LNCAP (cell line): ENCODE measurements around the gene PPP1R12C.

Experiments
- TF ChIP-seq, protein P1 (sequence below): fragments of 450-650 bp; IDR thresholded peaks from 2 replicates; pipeline ENCODE4 v1.5.1; 2017; ENCODE audit warnings: mild to moderate bottlenecking

Gene PPP1R12C

DNA sequence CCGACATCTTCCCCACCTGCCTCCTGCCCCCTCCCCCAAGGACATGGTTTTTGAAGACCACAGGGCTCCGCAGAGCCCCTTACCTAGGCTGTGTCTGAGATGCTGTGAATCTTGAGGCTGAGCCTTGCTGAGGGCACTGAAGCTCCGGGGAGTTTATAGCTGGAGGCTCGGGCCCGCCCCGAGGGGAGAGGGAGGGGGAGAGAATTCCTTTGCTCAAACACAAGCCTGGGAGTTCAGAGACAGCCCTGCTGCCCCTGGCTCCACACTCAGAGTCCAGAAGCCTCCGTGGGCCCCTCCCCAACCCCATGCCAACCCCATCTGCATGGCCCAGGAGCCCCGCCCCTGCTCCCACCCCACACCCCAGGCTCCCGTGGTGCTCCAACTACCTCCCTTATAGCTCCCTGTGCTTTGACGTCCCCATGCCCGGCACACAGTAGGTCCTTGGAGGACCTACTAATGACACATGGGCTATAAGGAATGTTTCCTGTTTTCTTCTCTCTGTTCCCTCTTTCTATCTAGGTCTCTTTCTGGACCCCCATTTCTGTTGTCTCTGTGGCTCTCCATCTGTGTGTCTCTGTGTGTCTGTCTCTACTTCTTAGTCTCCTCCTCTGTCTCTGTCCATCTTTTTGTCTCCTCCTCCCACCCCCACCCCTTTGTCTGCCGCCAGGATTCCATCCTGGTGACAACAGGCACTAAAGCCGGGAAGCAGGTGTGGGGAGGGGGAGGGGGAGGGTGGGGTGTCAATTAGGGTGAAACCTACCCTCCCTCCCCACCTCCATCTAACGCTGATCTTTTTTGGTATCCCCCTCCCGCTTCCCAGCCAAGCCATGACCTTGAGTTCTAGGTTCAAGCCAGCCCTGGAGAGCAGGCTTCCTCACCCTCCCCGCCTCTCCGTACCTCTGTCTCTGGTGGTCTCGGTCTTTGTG is 31.9 kb upstream of the PPP1R12C start, which contains the start of gene TNNT1:
Gene TNNT1, minus strand, starts transcription at position 129 of the 926 bp plus-strand sequence. CDS start 2,049 bp downstream, outside the sequence.
- TF ChIP-seq, protein P1, sequence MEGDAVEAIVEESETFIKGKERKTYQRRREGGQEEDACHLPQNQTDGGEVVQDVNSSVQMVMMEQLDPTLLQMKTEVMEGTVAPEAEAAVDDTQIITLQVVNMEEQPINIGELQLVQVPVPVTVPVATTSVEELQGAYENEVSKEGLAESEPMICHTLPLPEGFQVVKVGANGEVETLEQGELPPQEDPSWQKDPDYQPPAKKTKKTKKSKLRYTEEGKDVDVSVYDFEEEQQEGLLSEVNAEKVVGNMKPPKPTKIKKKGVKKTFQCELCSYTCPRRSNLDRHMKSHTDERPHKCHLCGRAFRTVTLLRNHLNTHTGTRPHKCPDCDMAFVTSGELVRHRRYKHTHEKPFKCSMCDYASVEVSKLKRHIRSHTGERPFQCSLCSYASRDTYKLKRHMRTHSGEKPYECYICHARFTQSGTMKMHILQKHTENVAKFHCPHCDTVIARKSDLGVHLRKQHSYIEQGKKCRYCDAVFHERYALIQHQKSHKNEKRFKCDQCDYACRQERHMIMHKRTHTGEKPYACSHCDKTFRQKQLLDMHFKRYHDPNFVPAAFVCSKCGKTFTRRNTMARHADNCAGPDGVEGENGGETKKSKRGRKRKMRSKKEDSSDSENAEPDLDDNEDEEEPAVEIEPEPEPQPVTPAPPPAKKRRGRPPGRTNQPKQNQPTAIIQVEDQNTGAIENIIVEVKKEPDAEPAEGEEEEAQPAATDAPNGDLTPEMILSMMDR: no peak

DNA sequence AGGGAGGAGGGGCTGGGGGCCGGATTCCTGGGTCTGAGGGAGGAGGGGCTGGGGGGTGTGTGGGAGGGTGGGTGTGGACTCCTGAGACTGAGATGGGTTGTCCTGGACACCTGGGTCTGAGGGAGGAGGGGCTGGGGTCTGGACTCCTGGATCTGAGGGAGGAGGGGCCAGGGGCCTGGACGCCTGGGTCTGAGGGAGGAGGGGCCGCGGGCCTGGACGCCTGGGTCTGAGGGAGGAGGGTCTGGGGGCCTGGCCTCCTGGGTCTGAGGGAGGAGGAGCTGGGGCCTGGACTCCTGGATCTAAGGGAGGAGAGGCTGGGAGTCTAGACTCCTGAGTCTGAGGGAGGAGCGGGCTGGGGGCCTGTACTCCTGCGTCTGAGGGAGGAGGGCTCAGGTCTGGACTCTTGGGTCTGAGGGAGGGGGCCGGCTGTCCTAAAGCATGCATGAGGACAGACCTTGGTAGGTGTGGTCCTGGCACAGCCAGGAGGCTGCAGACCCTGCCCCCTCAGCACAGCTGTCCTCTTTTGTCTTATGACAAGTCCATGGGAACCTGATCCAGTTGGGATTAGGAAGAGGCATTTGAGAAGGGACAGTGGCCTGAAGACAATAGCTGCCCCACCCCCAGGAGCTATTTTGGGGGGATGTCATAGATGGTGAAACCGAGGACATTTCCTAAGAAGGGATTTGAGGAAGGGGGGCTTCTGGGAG is 30.3 kb upstream of the PPP1R12C start:
- TF ChIP-seq, protein P1: no peak

DNA sequence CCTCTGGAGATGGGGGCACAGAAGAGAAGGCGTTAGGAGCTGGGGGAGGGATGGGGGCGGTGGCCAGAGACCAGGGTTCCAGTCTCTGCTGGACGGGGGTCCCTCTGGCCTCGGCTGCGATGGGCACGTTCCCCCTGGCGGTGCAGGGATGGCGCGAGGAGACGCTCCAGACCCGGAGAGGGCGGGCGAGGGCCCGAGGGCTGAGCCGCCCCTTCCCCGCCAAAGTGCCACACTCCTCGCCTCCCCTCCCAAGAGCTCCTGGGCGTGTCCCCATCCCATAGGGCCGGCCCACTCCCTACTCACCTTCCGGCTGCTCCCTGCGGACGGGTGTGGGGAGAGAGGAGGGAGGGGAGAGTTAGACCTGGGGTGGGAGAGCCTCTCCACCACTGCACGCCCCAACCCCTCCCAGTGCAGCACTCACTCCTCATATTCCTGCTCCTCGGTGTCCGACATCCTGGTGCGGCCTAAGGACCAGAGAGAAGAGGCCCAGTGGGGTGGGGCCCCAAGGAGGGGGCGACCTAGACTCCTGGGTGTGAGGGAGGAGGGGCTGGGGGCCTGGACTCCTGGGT is 29.4 kb upstream of the PPP1R12C start:
- TF ChIP-seq, protein P1: no peak

DNA sequence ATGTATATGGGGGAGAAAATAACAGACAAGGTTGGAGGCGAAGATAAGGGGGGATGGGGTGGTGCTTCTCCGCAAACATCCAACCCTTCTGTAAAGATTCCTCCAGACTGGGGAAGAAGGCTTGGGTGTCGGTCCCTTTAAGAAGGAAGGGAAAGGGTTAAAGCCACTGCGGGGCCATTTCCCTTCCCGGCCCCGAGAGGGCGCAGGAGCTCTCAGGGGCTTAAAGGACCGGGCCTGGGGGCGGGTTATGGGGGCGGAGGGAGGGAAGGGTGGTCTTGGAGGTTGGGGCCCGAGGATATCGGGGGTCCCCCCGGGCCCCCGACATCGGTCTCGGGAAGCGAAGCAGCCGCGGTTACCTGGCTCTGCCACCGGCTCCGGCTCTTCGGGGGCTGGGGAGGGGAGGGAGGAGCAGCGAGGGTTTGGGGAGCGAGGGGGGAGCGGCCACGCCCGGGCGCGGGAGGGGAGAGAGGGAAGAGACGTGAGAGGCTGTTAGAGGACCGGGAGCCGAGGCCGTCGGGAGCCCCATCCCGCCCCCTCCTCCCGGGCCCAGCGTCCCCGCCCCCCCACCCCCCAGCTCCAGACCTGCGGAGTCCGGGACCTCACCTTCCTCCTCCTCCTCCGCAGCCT is 28.8 kb upstream of the PPP1R12C start:
- TF ChIP-seq, protein P1: peak; percentile 41

DNA sequence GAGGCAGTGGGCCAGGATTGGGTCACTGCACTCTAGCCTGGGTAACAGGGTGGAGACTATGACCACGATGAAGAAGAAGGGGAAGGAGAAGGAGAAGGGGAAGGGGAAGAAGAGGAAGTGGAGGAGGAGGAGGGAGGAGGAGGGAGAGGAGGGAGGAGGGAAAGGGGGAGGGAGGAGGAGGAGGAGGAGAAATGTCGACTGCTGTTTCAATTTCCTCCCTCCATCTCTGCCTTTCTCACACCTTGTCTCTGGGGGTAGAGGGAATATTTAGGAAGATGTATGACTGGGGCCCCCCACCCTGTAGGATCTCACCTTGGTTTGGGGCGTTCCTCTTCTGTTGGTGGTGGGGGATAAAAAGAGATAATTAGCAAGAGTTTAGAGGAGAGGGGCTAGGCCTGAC is 27.8 kb upstream of the PPP1R12C start:
- TF ChIP-seq, protein P1: no peak

DNA sequence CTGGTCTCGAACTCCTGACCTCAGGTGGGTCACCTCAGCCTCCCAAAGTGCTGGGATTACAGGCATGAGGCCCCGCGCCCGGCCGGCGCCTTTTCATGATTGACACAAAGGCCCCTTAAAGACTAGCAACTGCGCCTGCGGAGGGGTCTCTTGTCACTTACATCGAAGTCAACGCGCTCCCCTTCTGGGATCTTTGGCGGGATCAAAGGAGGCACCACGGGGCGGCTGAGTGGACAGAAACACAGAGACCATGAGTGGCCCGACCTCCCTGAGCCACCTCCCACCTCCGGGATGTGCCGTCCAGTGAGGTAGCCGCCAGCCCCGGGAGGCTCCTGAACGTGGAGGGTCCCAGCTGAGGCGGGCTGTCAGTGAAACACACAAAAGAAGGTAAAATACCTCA is 24.3 kb upstream of the PPP1R12C start:
- TF ChIP-seq, protein P1: no peak

DNA sequence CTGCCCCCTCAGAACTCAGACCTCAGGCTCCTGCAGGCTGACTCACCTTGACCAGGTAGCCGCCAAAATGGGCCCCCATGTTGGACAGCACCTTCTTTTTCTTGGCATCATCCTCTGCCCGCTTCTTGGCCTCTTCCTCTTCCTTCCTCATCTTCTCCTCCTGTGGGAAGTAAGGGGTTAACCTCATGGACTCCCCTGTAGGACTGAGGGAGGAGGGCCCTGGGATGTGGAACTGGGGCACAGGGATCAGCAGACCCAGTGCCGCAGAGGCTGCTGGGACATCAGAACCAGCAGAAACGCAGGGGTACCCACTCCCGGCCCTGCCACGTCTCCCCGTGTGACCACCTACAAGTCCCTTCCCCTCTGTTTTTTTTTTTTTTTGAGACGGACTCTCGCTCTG is 20.5 kb upstream of the PPP1R12C start:
- TF ChIP-seq, protein P1: no peak
